Measurements from ENCODE around the gene FLNA. TPM values are rescaled to one million over a fixed set of nuclear protein-coding genes. Genes with fewer than 3 reads are reported as not detected.
A peak's percentile ranks its signal among the peaks of the same experiment; 100 is the strongest.

FLNA gene
- total RNA-seq, 1 donor from 2014 or later = 1,080 TPM

DNA sequence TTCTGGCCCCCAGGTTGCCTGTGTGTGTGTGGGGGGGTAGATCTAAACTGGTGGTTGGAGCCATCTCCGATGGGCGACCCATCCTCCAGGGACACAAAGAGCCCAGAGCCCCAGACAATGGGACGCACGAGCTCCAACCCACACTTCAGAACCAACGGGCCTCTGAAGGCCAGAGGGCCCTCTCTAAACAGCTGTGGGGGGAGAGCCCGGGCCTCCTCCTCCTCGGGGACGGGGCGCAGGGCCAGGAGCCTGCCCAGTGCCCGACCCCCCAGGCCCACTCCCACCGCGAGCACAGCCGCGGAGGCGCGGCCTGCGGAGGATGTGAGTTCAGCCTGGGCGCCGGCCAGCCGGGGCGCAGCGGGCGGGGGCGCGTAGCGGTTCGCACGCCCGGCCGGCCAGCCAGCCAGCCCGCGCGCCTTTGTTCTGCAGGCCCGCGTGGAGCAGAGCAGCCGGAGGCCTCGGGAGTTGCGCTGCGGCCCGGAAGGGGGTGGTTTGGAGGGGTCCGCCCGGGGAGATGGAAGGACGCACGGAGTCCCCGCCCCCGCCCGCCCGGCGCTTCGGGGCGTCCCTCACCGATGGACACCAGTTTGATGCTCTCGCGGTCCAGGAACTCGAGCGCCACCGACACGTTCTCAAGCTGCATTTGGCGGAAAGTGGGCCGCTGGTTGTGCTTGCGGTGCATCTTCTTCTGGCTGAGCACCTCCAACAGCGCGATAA, 4.0 kb downstream of the FLNA start:
- Histone ChIP-seq H3K36me3 (peaks cover 29% of the 10 kb centered on the region), H3K27me3 (ENCODE audit: low read depth) (no peaks in the 10 kb centered on the region), H3K4me3 (peak overlapping the region; percentile 75), H3K27ac (peak overlapping the region; percentile 88), H3K4me1 (peaks cover 58% of the 10 kb centered on the region), H3K9me3 (no peaks in the 10 kb centered on the region)
- TF ChIP-seq, protein P1, sequence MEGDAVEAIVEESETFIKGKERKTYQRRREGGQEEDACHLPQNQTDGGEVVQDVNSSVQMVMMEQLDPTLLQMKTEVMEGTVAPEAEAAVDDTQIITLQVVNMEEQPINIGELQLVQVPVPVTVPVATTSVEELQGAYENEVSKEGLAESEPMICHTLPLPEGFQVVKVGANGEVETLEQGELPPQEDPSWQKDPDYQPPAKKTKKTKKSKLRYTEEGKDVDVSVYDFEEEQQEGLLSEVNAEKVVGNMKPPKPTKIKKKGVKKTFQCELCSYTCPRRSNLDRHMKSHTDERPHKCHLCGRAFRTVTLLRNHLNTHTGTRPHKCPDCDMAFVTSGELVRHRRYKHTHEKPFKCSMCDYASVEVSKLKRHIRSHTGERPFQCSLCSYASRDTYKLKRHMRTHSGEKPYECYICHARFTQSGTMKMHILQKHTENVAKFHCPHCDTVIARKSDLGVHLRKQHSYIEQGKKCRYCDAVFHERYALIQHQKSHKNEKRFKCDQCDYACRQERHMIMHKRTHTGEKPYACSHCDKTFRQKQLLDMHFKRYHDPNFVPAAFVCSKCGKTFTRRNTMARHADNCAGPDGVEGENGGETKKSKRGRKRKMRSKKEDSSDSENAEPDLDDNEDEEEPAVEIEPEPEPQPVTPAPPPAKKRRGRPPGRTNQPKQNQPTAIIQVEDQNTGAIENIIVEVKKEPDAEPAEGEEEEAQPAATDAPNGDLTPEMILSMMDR (IDR thresholded peaks at IDR 0.05) = no peak
- ATAC-seq = no peak
- intact Hi-C loops (cut with DNase I) = no loop called here
- DNase-seq = no peak

DNA sequence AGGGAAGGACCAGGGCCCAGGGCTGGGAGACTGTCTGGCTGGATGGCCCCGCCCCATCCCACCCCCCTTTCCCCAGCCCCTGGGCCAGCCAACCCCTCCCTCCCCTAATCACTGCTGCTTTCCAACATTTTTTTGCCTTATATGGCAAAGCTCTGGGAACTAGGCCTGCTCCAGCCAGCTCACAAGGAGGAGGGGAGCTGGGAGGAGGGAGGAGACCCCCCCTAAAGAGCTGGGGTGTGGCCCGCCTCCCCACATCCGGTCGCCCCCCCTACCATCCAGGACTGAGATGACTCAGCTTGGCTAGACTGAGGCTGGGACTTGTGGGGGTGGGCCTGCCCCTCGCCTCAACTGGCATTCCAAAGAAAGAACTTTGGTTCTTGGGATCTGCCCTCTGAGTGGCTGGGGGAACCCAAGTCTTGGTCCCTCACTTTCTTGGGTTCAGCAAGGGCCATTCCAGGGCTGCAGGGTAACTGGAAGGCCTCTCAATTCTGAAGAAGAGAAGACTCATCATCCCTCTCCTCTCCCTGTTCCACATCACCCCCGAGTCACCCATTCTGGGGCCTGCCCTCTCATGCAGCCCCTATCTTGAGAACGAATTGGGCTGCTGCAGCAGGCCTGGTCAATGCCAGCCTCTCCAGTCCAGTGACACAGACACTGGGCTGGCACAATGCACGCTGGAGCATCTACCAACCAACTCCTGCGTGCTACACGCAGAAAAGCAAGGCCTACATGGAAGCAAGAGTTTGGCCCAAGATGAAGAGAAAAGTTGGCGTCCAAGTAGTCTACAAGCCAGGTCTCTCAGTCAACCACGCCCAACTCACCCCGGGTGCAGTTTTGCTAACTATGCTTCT, 4.8 kb downstream of the FLNA start:
- Histone ChIP-seq H3K27me3 (ENCODE audit: low read depth) (no peaks in the 10 kb centered on the region), H3K36me3 (peaks cover 37% of the 10 kb centered on the region), H3K27ac (peak overlapping the region; percentile 88), H3K4me1 (peaks cover 55% of the 10 kb centered on the region), H3K4me3 (peak overlapping the region; percentile 75), H3K9me3 (no peaks in the 10 kb centered on the region)
- DNase-seq (peak; percentile 83), ATAC-seq (peak; percentile 57 to 71)
- TF ChIP-seq, protein P1 (IDR thresholded peaks at IDR 0.05) = no peak
- intact Hi-C loops (cut with DNase I) = no loop called here

- Histone ChIP-seq H3K36me3 (peaks cover 45% of the 10 kb centered on the region), H3K4me3 (peak overlapping the region; percentile 75), H3K27ac (peak overlapping the region; percentile 88), H3K9me3 (no peaks in the 10 kb centered on the region), H3K27me3 (ENCODE audit: low read depth) (no peaks in the 10 kb centered on the region), H3K4me1 (peaks cover 51% of the 10 kb centered on the region)
- peak; percentile 66 to 71 for ATAC-seq
- TF ChIP-seq, protein P1 (IDR thresholded peaks at IDR 0.05) = no peak
- DNase-seq = peak; percentile 89
- intact Hi-C loops (cut with DNase I) = no loop called here
Measured at GRCh38 chrX:154368630-154369448, 5.6 kb downstream of the FLNA start.

GRCh38 chrX:154367474-154368308, 6.7 kb downstream of the FLNA start:
- DNase-seq (no peak), ATAC-seq (no peak)
- Histone ChIP-seq H3K9me3 (no peaks in the 10 kb centered on the region), H3K4me3 (peak overlapping the region; percentile 75), H3K27ac (peak overlapping the region; percentile 88), H3K27me3 (ENCODE audit: low read depth) (no peaks in the 10 kb centered on the region), H3K4me1 (peaks cover 39% of the 10 kb centered on the region), H3K36me3 (peaks cover 56% of the 10 kb centered on the region)
- intact Hi-C loops (cut with DNase I) = no loop called here
- TF ChIP-seq, protein P1 (IDR thresholded peaks at IDR 0.05) = no peak
